Ramos (cell line): ENCODE data around the gene ZNF697.
"Not testable (repeated sequence)": the region's sequence is repeated elsewhere in the genome, so short reads cannot be mapped to it uniquely, and the experiment has no call there.

Experiments used
- in situ Hi-C: fragments of 300-500 bp; cut with MboI; formaldehyde crosslinking; loops from one replicate; pipeline ENCODE4 v1.14.3; 2022; ENCODE audit warnings: low sequenced_read_pairs; ENCODE audit not compliant: unreplicated experiment

Gene ZNF697

DNA sequence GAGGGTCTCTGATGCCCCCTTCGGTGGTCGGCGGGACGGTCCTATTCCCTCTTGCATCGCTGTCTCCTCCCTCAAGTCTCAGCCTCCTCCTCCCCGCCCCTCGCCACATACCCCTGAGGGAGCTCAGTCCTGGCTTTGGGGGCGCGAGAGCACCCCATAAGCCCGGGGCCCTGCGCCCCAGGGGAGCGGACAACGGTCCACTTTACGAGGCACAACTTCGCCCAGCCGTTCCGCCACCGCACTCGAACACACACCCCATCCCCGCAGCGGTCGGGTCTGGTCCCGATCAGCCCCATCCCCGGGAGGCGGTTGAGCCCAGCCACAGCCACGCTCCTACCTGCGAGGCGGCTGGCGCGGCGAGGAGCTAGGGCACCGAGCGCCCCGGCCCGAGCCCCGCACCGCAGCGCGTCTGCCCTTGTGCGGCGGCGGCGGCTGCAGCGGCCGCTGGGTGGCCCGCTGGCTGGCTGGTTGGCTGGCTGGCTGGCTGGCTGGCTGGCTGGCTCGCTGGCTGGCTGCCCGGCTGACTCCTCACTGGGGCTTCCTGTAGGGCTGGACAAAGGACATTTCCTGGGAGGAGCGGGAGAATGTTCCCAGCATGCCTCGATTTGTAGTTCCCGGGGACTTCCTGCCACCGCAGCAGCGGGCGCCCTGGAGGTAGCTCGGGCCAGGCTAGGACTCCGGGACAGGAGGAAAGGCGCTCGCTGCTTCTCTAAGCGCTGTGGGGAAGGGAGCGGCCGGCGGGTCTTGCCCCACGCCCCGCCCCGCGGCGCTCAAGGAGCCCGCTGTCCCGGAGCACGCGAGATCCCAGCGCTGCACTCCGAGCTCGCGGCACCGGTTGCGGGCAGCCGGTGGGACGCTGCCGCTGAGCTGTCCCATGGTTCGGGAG, at the start of gene ZNF697:
TSS of gene ZNF697 (minus strand) at position 533 of the 886 bp plus-strand sequence. CDS start 22,166 bp downstream, outside the sequence.
- in situ Hi-C loops: no loop called here

DNA sequence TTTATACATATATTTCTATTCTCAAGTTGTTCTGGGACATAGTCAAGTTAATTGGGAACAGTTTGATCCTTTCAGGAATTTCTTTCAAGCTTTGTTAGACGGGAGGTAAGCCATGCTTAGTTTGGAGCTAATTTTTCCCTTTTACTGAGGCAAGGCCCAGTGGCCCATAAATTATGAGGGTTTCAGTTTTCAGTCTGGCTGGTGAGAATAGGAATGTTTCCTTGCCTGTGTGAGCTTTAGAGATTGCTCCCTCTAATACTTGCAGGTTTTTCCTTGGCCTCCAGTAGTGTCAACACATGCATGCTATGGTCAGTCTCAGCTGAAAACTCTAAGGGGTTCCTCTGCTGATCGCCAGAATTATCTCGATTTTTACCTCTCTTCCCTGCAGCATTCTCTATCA, 49.5 kb upstream of the ZNF697 start:
- in situ Hi-C loops: no loop called here

DNA sequence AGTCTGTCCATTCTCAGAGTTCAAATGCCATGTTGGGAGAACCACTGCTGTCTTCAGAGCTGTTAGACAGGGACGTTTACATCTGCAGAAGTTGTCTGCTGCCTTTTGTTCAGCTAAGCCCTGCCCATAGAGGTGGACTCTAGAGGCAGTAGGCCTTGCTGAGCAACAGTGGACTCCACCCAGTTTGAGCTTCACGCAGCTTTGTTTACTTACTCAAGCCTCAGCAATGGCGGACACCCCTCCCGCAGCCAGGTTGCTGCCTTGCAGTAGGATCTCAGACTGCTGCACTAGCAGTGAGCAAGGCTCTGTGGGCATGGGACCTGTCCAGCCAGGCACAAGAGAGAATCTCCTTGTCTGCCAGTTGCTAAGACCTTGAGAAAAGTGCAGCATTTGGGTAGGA, 48.8 kb upstream of the ZNF697 start:
- in situ Hi-C loops: not testable (repeated sequence)

DNA sequence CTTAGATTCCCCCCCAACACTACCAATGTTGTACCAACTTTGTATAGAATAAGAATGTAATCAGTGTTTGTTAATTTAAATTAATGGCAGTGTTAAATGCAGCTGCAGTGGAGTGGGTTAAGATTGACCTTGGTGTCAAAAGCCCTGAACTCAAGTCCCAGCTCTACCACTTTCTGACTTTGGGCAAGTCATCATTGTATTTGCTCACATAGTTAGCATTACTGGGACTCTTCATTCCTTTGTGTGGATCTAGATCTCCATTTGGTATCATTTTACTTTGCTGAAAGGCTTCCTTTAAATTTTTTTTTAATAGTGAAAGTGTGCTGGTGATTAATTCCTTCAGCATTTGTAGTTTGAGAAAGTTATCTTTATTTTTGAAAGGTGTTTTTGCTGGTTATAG, 41.4 kb upstream of the ZNF697 start:
- in situ Hi-C loops: no loop called here

DNA sequence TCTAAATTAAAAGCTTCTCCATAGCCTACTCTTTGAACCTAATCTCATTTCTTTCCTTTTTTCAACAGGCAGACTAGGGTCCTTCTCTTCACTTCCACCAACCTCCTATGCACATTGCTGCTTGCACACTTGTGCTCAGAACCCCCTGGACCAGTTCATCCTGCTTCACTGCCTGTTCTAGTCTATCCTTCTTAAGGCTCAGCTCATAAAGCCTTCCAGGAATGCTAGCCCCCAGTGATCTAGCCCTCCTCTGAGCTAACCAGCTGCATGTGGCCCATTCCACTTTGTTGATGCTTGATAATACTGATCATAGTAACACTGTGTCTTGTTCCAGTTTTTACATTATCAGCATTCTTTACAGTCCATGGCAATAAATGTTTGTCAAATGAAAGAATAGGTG, 40.7 kb upstream of the ZNF697 start:
- in situ Hi-C loops: no loop called here

DNA sequence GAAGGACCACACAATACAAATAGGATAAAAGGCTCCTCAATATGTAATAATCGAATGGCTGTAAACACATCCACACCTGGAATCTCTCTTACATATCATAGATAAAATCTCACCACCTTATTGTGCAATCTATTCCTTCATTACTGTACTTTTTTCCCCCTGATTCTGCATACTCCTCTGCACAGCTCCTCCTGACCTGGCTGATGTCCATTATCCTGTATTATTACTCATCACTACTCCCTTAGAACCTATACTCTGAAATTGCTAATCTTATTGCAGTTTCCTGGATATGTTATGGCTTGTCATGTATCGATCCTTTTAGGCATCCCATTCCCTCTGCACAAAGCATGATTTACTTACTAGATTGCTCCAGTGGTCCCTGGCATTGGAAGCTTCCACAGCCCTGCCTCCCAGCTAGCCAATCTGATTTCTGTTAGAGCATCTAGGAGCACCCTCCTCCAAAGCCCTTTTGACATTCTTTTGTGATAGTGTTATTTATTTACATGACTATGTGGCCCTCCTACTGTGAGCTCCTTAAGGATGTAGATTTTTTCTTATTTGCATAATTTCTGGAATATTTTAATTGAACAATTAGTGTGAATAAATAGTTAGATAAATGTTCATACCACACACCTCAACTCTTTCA, 39.5 kb upstream of the ZNF697 start:
- in situ Hi-C loops: no loop called here

DNA sequence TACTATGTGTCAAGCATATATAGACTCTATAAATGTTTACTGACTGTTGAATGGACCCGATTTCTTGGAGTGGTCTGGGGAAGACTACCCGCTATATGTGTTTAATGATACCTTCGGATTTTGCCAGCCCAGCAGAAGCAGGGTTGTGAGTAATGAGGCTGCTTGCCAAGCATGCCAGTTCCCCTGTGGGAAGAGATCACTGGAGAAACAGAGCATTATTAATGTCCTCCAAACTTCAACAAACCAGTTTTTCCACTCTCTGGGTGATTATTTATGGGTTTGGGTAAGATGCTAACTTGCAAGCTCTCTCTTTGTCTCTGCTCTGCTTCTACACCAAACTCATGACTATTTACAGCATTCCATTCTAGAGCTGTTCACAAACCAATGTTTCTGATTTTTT, 38.6 kb upstream of the ZNF697 start:
- in situ Hi-C loops: no loop called here

DNA sequence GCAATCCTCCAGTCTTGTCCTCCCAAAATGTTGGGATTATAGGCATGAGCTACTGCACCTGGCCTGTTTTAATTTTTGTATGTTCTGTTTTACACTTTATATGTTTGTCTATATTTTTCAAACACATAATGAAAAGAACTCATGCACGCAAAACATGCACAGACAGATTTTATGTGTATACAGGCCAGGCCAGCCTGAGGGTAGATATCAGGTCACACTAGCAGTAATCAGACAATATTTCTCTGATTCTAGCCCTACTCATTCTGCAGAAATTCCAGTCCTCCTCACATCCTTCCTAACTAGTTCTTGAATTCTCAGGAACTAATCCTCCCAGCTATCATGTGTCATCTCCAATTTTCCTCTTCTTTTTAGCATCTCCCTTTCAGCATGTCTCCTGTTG, 35.8 kb upstream of the ZNF697 start:
- in situ Hi-C loops: no loop called here

DNA sequence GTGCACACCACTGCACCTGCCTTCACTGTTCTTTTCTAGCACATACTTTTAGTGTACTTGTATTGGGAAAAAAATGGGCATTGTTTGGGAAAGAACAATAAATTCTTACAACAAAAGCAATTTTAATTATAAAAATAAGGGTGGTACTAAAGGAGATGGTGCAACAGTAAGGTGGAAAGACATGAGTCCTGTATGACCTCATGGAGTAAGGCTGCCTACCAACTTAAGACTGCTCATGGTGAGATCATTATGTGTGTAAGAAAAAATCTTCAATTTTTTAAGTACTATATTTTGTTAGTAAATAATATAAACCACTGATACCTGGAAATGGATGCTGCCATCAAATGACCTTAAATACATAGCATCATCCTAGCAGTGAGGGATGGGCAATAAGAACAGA, 34.1 kb upstream of the ZNF697 start:
- in situ Hi-C loops: no loop called here

DNA sequence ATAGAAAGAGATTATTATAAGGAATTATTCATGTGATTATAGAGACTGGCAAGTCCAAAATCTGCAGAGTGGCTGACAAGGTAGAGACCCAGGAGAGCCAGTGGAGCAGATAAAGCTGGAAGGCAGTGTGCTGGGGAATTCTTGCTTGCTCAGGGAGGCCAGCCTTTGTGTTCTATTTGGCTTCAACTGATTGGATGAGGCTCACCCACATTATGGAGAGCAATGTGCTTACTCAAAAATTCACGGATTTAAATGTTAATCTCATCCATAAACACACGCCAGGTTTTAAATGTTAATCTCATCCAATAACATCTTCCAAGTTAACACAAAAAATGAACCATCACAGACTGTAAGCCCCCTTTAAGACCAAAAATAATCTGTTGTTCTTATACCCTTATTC, 33.5 kb upstream of the ZNF697 start:
- in situ Hi-C loops: no loop called here

DNA sequence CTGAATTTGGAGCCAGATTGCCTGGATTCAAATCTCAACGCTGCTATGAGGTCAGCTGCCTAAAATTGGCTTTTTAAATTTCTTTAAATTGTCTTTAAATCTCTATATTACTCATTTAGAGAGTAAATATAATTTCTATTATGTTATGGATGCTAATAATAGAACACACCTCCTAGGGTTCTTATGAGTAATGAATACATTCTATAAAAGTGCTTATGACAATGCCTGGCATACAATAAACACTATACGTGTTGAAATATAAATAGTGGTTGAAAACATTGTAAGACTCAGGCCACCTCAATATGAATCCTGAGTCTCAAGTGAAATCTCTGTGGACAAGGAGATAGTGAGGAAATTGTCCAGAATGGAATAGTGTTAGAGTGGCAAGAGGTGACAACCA, 32.7 kb upstream of the ZNF697 start:
- in situ Hi-C loops: no loop called here

DNA sequence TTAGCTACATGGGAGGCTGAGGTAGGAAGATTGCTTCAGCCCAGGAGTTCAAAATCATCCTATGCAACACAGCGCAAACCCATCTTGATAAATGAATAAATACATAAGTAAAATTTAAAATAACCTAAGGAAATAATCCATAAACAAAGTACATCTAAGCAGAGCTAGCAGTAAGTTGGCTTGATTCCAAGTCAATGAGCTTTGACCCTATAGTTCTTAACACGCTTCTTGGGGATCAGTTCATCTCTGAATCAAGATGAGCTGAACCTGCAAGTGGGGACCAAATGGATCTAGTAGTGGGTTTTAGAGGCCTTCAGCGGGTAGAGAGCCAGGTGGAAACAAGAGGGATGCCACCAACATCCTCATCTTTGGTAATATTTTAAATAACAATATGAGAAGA, 32.1 kb upstream of the ZNF697 start:
- in situ Hi-C loops: no loop called here

DNA sequence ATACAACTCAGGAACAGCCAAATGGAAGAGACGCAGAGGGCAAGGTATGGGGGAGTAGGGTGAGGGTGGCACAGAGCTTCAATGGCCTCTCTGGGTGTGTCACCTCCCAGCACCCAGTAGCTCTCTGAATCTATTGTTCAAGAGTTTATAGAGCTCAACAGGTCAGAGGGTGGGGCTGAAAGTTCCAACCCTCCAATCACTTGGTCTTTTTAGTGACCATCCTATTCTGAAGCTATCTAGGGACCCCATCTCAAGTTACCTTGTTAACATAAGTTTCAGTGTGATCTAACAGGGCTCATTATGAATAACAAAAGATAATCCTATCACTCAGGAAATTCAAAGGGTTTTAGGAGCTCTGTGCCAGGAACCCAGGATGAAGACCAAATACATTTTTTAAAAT, 31.2 kb upstream of the ZNF697 start:
- in situ Hi-C loops: loop anchor here (5.0 kb wide), 1 partner anchor 67 kb away; no protein-coding TSS in a partner anchor

DNA sequence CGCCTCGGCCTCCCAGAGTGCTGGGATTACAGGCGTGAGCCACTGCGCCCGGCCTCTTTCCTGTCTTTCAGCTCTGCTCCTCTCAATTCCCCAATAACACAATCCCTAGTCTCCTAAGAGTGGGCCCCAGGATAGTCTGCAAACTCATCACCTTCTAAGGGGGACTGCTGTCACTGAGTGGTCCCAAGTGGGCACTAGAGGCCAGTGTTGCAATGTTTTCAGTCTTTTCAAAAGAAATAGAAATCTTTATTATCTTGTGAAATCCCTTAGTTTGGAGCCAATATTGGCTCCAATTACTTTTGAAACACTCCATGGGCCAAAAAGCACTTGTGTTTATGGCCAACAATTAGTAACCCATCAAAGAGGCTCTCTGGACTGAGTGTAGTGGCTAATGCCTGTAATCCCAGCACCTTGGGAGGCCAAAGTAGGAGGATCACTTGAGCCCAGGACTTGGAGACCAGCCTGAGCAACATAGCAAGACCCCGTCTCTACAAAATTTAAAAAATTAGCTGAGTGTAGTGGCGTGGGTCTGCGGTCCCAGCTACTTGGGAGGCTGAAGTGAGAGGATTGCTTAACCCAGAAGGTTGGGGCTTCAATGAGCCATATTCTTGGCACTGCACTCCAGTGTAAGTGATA, 28.6 kb upstream of the ZNF697 start:
- in situ Hi-C loops: loop anchor here (5.0 kb wide), 1 partner anchor 64 kb away; no protein-coding TSS in a partner anchor

DNA sequence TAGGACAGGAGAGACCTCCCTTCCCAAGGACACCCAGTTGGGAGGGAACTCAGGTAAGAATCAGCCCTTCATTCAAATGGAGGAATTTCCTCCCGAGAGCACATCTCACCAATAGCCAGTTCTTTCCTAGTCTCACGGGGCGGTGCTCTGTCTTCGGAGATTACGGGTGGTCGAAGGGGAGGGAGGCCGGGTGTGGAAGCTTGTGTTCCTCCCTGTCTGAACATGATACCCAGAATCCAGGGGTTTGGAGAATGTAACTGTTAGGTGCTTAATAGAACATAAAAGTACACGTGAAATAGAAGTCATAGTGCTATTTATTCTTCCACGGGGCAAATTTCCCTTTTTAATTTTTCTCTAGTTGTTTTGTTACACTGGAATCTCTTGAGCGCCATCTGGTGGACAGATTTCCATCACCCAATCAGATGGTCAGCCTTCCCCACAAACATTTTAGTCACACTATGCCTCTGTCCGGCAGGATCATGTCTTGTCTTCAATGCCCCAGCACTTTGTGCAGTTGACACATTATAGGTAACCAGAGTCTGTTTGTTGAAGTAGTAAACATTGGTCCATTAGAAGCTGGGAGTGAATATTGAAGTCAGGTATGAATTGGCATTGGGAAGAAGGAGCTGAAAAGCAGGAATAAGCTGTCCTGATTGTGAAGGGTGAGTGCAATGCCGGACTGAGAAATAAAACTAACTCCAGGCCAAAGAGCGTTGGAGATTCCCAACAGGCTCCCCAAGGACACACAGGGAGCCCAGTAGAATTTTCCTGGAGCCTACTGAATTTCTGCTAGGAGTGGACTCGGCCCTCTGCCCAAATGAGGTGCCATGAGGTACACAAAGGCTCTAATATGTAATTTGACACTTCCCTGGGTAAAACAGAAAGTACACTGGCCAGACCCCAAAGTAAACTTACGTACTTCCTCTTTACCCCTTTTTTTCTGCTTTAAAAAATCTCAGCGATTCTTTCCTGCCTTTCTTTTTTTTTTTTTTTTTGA, 27.6 kb upstream of the ZNF697 start:
- in situ Hi-C loops: loop anchor here (5.0 kb wide), 1 partner anchor 63 kb away; no protein-coding TSS in a partner anchor

DNA sequence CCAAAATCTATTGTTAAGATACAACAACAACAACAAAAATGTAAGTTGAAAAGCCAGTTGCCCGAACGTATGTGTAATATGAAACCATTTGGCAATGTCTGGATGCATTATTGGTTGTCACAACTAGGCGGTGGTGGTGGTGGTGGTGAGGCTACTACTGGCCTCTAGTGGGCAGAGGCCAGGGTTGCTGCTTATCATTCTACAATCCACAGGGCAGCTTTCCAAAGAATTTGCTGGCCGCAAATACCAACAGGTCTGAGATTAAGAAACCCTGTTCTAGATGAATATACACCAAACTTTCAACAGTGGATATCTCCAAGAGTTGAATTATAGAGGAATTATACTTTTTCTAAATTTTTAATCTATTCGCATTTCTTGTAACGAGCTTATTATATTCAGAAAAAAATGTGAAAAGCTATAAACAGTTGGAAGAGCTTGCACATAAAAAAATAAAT, 26.8 kb upstream of the ZNF697 start:
- in situ Hi-C loops: loop anchor here (5.0 kb wide), 1 partner anchor 63 kb away; no protein-coding TSS in a partner anchor

DNA sequence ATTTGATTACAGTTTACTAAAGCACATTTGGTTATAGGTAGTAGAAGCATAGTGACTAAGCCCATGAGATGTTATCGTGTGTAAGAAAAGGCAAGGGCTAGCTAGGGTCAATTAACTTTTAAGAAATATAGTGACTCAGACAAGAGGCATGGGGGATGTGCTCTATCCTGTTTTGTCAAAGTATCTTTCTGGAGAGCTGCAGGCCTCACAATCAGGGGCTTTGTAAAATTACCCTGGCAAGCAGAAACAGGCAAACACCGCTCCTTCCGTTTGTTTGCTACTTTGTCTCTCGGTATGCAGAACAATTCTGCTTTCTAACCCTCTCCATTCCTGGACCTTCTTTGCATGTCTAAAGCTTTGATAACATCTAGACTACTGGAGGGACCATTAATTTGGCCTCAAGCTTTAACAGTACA, 26.1 kb upstream of the ZNF697 start:
- in situ Hi-C loops: no loop called here

DNA sequence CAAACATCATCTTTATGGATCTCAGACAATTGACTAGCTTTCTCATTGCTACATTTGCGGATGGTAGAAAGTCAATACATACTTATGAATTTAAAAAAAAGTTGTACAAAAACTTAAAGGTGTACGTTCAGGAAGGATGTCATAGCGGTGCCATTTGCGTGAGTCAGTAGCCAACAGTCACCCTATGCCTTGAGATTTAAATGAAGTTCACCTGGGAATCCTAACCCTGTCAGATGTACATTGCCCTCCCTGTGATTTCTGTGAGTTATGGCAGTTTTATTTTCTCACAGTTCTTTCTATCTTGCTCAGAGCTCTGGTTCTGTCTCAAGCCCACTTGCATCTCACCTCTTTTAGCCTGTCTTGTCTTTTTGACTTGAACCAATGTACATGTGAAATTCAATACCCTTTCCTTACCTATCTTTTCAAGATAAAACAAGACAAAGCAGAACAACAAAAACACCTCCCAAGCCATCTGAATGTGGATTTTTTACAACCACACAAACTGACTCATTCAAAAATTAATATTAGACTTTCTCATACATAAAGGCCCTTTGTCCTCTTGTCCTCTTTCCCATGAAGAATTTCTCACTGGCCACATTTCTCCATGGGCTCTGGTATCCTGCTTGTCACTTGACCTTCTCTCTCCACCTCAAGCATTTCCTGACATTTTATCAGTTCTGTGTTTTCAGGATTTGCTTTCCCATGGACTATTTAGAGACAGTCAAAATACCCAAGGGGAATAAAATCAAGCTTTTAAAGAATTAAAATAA, 25.3 kb upstream of the ZNF697 start:
- in situ Hi-C loops: no loop called here

DNA sequence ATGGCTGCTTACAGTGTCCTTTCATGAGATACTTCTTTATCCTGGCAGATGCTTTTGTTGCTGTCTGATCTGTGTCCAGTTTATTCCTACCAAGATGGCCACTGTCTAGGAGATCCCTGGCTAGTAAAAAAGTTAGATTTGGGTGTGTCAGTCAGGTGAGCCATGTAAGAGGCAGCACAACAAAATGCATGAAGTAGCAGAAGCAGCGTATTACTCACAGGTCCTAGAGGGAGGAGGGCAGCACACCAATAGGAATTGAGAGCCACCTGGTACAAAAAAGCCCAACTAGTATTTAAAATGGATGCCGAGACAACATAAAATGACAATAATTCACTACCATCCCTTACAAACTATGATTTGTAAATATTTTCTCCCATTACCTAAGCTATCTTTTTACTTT, 22.8 kb upstream of the ZNF697 start:
- in situ Hi-C loops: no loop called here
